Sigmoid colon (tissue), 7 donors: ENCODE measurements around the gene OR2V2. TPM values are rescaled to one million over a fixed set of nuclear protein-coding genes. Genes with fewer than 3 reads are reported as not detected.

Experiments used
- DNase-seq: peaks from one replicate; pipeline ENCODE4 v3.0.0-alpha.2; 2019
- H3K27ac ChIP-seq, 4 donors: fragments of 200-600 bp; sonication (generic); one replicate each; pipeline ENCODE4 v1.5.1; 2016 to 2019; ENCODE audit warnings: mild to moderate bottlenecking in 1 of 4
- H3K27me3 ChIP-seq, 3 donors: fragments of 200-600 bp; sonication (generic); one replicate each; pipeline ENCODE4 v1.5.1; 2019; ENCODE audit warnings: mild to moderate bottlenecking in 1 of 3
- H3K36me3 ChIP-seq, 4 donors: fragments of 200-600 bp; sonication (generic); one replicate each; pipeline ENCODE4 v1.5.1; 2016 to 2019
- H3K4me1 ChIP-seq, 4 donors: fragments of 200-600 bp; sonication (generic); one replicate each; pipeline ENCODE4 v1.5.1; 2017 to 2019
- H3K4me3 ChIP-seq, 4 donors: fragments of 200-600 bp; sonication (generic); one replicate each; pipeline ENCODE4 v1.5.1; 2017 to 2019; ENCODE audit warnings: mild to moderate bottlenecking in 2 of 4, moderate library complexity in 1 of 4
- H3K9me3 ChIP-seq, 4 donors: fragments of 200-600 bp in 3 of 4; sonication (generic) in 3 of 4; one replicate each; pipeline versions ENCODE4 v1.5.1 to v1.6.1; 2013 to 2019
- CTCF ChIP-seq, 4 experiments: fragments of 450-650 bp in 3 of 4; fragments of 200-600 bp in 1 of 4; IDR thresholded peaks; one replicate each; pipeline ENCODE4 v1.5.1; 2016 to 2019; ENCODE audit warnings: antibody characterized with exemption in 4 of 4, mild to moderate bottlenecking in 3 of 4, moderate library complexity in 2 of 4
- EP300 ChIP-seq, 4 donors: sonication (generic); formaldehyde crosslinking; IDR thresholded peaks; one replicate each; pipeline ENCODE4 v1.6.1; 2017; ENCODE audit warnings: antibody characterized with exemption in 4 of 4
- POLR2A ChIP-seq, 2 donors: fragments of 450-650 bp; IDR thresholded peaks; one replicate each; pipeline ENCODE4 v1.6.1; 2016; ENCODE audit warnings: antibody characterized with exemption in 2 of 2, mild to moderate bottlenecking in 2 of 2, moderate library complexity in 2 of 2
- POLR2AphosphoS5 ChIP-seq, 4 donors: sonication (generic); formaldehyde crosslinking; IDR thresholded peaks; one replicate each; pipeline ENCODE4 v1.6.1; 2017; ENCODE audit warnings: antibody characterized with exemption in 4 of 4
- WGBS, 2 donors: extraction: QIAGEN DNeasy Blood & Tissue Kit; methylation state at CpG; one replicate each; pipeline ENCODE4 v1.1.7; 2013; 5-methylcytosine and 5-hydroxymethylcytosine counted together
- intact Hi-C: fragments of 100-400 bp; cut with DNase I; formaldehyde crosslinking; loops from one replicate; pipeline ENCODE4 v1.15.1; 2023
- polyA plus RNA-seq, 3 donors: library from polyadenylated mRNA; stranded (reverse); fragments of 200-250 nt; gene quantifications; one replicate each; pipeline ENCODE4 v1.2.3, GENCODE V29; 2013
- total RNA-seq, 4 donors: library from RNA; depleted of rRNA; stranded (reverse); fragments of >200 nt; gene quantifications; one replicate each; pipeline ENCODE4 v1.1.0, GENCODE V29; 2016
- donor health status: healthy with polysubstance abuse.
- donor health status: Bipolar disorder and iron deficiency.
- donor health status: healthy.

The OR2V2 gene
- total and polyA plus RNA-seq, 7 donors: not detected

- TF ChIP-seq POLR2AphosphoS5 (IDR thresholded peaks at IDR 0.05) (no peak), POLR2A (IDR thresholded peaks at IDR 0.05) (no peak), CTCF (IDR thresholded peaks at IDR 0.05) (no peak), EP300 (IDR thresholded peaks at IDR 0.05) (no peak)
- WGBS, 2 donors: 4 to 6% methylated on average over 37 of the region's 37 CpGs
- Histone ChIP-seq H3K27me3 (peaks cover 0 to 12% (median 11%) of the 10 kb centered on the region in 3 donors), H3K27ac (peak overlapping the region; percentile 71 to 85 (median 83)), H3K9me3 (no peaks in the 10 kb centered on the region), H3K4me3 (peak overlapping the region; percentile 39 to 71 (median 62)), H3K4me1 (peaks cover 0 to 38% (median 36%) of the 10 kb centered on the region in 4 donors), H3K36me3 (no peaks in the 10 kb centered on the region)
- intact Hi-C loops: loop anchor here (1.0 kb wide), 3 partner anchors 12 to 55 kb away; partner anchors contain the start of gene TRIM52
- DNase-seq: peak; percentile 67
Measured at GRCh38 chr5:181205761-181206649, 58.6 kb downstream of the OR2V2 start.

GRCh38 chr5:181207214-181207959, 60.0 kb downstream of the OR2V2 start:
- peak overlapping the region; percentile 39 to 71 (median 62) for H3K4me3 ChIP-seq
- peak overlapping the region; percentile 71 to 85 (median 83) for H3K27ac ChIP-seq
- DNase-seq: peak; percentile 90
- H3K4me1 ChIP-seq: peaks cover 0 to 38% (median 36%) of the 10 kb centered on the region in 4 donors
- intact Hi-C loops: no loop called here
- 1% methylated on average over 36 of the region's 36 CpGs for WGBS, 2 donors
- H3K36me3 ChIP-seq: no peaks in the 10 kb centered on the region
- peaks cover 0 to 12% (median 11%) of the 10 kb centered on the region in 3 donors for H3K27me3 ChIP-seq
- no peaks in the 10 kb centered on the region for H3K9me3 ChIP-seq
- TF ChIP-seq POLR2AphosphoS5 (IDR thresholded peaks at IDR 0.05) (peak in 2 of 4 donors; percentile 42 to 59), CTCF (IDR thresholded peaks at IDR 0.05) (no peak)

- Histone ChIP-seq H3K27ac (peak overlapping the region; percentile 71 to 85 (median 83)), H3K27me3 (peaks cover 0 to 12% (median 11%) of the 10 kb centered on the region in 3 donors), H3K36me3 (no peaks in the 10 kb centered on the region), H3K4me3 (peak overlapping the region in 2 of 4 donors; percentile 68 to 71), H3K9me3 (no peaks in the 10 kb centered on the region), H3K4me1 (peaks cover 0 to 38% (median 36%) of the 10 kb centered on the region in 4 donors)
- 46 to 49% methylated on average over 3 of the region's 3 CpGs for whole genome bisulfite sequencing, 2 donors
- TF ChIP-seq CTCF (IDR thresholded peaks at IDR 0.05) (no peak), EP300 (IDR thresholded peaks at IDR 0.05) (no peak), POLR2A (IDR thresholded peaks at IDR 0.05) (no peak), POLR2AphosphoS5 (IDR thresholded peaks at IDR 0.05) (no peak)
- intact Hi-C loops: no loop called here
- DNase-seq: no peak
Measured at GRCh38 chr5:181207960-181208253, 60.5 kb downstream of the OR2V2 start.

Other genes with a start within 250 kb of the OR2V2 start
- gene BTNL8, start 248.4 kb upstream of the OR2V2 start, total RNA-seq: under 1 TPM in 2 of 4 donors, not detected in 2; 0.27 to 0.71 TPM
- gene BTNL8, start 248.4 kb upstream of the OR2V2 start, polyA plus RNA-seq: 10 to 100 TPM; 15.6 to 32.2 (median 16.0) TPM
- gene BTNL3, start 158.7 kb upstream of the OR2V2 start, total RNA-seq: under 1 TPM in 1 of 4 donors, not detected in 3; 0.36 TPM
- 10 to 100 TPM; 18.0 to 25.6 (median 18.3) TPM for gene BTNL3, start 158.7 kb upstream of the OR2V2 start, polyA plus RNA-seq
- gene BTNL9, start 107.3 kb upstream of the OR2V2 start, total RNA-seq: 10 to 100 TPM in 1 of 4 donors, 1 to 10 TPM in 3; 4.2 to 34.9 (median 7.1) TPM
- 1 to 10 TPM in 2 of 3 donors, under 1 TPM in 1; 0.46 to 5.0 (median 1.8) TPM for gene BTNL9, start 107.3 kb upstream of the OR2V2 start, polyA plus RNA-seq
- gene OR2V1, start 16.4 kb upstream of the OR2V2 start, total RNA-seq: not detected
- gene OR2V1, start 16.4 kb upstream of the OR2V2 start, polyA plus RNA-seq: not detected
- 1 to 10 TPM in 3 of 4 donors, under 1 TPM in 1; 0.55 to 2.1 (median 1.1) TPM for gene TRIM7, start 57.6 kb downstream of the OR2V2 start, total RNA-seq
- 1 to 10 TPM in 2 of 3 donors, under 1 TPM in 1; 0.60 to 5.3 (median 3.2) TPM for gene TRIM7, start 57.6 kb downstream of the OR2V2 start, polyA plus RNA-seq
- 10 to 100 TPM in 2 of 4 donors, 1 to 10 TPM in 2; 8.2 to 15.3 (median 11.8) TPM for gene TRIM41, start 75.7 kb downstream of the OR2V2 start, total RNA-seq
- gene TRIM41, start 75.7 kb downstream of the OR2V2 start, polyA plus RNA-seq: 10 to 100 TPM; 13.2 to 25.3 (median 19.0) TPM
- gene RACK1, start 96.3 kb downstream of the OR2V2 start, total RNA-seq: 1,000 to 10,000 TPM; 2,029 to 2,209 (median 2,163) TPM
- 1,000 to 10,000 TPM; 1,821 to 2,943 (median 2,181) TPM for gene RACK1, start 96.3 kb downstream of the OR2V2 start, polyA plus RNA-seq
- gene TRIM52, start 113.6 kb downstream of the OR2V2 start, total RNA-seq: 10 to 100 TPM in 3 of 4 donors, 1 to 10 TPM in 1; 7.1 to 26.9 (median 16.0) TPM
- 1 to 10 TPM; 4.2 to 9.6 (median 5.8) TPM for gene TRIM52, start 113.6 kb downstream of the OR2V2 start, polyA plus RNA-seq
- not detected for gene OR4F3, start 219.7 kb downstream of the OR2V2 start, total RNA-seq
- gene OR4F3, start 219.7 kb downstream of the OR2V2 start, polyA plus RNA-seq: not detected